HFFc6 (cell line): ENCODE data around the gene RNF207. TPM values are rescaled to one million over a fixed set of nuclear protein-coding genes. Genes with fewer than 3 reads are reported as not detected.
A peak's percentile ranks its signal among the peaks of the same experiment; 100 is the strongest.

Experiments
- DNase-seq: peaks from one replicate; pipeline ENCODE4 v3.0.0-alpha.2; 2018
- H3K27ac Mint-ChIP-seq: 2 replicates; pipeline ENCODE4 v1.8.0; 2020; ENCODE audit warnings: mild to moderate bottlenecking, mixed read lengths
- H3K27me3 Mint-ChIP-seq: 2 replicates; pipeline ENCODE4 v1.8.0; 2021; ENCODE audit warnings: mild to moderate bottlenecking, moderate library complexity, mixed read lengths; ENCODE audit not compliant: insufficient read depth
- H3K36me3 Mint-ChIP-seq: 2 replicates; pipeline ENCODE4 v1.8.0; 2021; ENCODE audit warnings: low read depth, mixed read lengths
- H3K4me1 Mint-ChIP-seq: 2 replicates; pipeline ENCODE4 v1.8.0; 2020; ENCODE audit warnings: low read depth, mixed read lengths
- H3K4me3 Mint-ChIP-seq: 2 replicates; pipeline ENCODE4 v1.8.0; 2020; ENCODE audit warnings: mild to moderate bottlenecking, moderate library complexity, mixed read lengths
- H3K9me3 Mint-ChIP-seq: 2 replicates; pipeline ENCODE4 v1.8.0; 2020; ENCODE audit warnings: mild to moderate bottlenecking, mixed read lengths
- CTCF ChIP-seq: fragments of 200-600 bp; sonication (generic); IDR thresholded peaks from 2 replicates; pipeline ENCODE4 v1.5.0; 2021; ENCODE audit warnings: antibody characterized with exemption, mild to moderate bottlenecking
- total RNA-seq, 6 experiments: library from RNA; stranded (reverse); fragmentation: NEBNext Ultra II Directional; extraction: Animal tissue kit (Norgen Biotek cat#: 25700); gene quantifications; 2 replicates in 1 of 6; 3 replicates in 5 of 6; pipeline ENCODE4 v1.2.3, GENCODE V29; 2021

Gene RNF207
- total RNA-seq, 6 experiments from 2014 or later, result 2.0 to 5.2 (median 2.9) TPM

- no peak overlapping the region for H3K27ac Mint-ChIP-seq
- H3K27me3 Mint-ChIP-seq, result peaks cover 5% of the 10 kb centered on the region
- H3K9me3 Mint-ChIP-seq, result no peaks in the 10 kb centered on the region
- no peaks in the 10 kb centered on the region for H3K36me3 Mint-ChIP-seq
- no peak for DNase-seq
- no peaks in the 10 kb centered on the region; the same call in 1 of the 2 replicates for H3K4me1 Mint-ChIP-seq
- H3K4me3 Mint-ChIP-seq, result peak overlapping the region; percentile 61
- TF ChIP-seq CTCF, result no peak
Observed at GRCh38 chr1:6261615-6261995, 55.7 kb downstream of the RNF207 start.

GRCh38 chr1:6262555-6263420, 56.9 kb downstream of the RNF207 start:
- H3K9me3 Mint-ChIP-seq, result no peaks in the 10 kb centered on the region
- H3K4me3 Mint-ChIP-seq, result no peak overlapping the region
- peaks cover 7% of the 10 kb centered on the region for H3K4me1 Mint-ChIP-seq
- H3K36me3 Mint-ChIP-seq, result no peaks in the 10 kb centered on the region
- no peak for DNase-seq
- H3K27ac Mint-ChIP-seq, result no peak overlapping the region
- no peak for TF ChIP-seq CTCF
- H3K27me3 Mint-ChIP-seq, result peaks cover 2% of the 10 kb centered on the region

- H3K36me3 Mint-ChIP-seq, result no peaks in the 10 kb centered on the region
- no peak overlapping the region for H3K4me3 Mint-ChIP-seq
- peaks cover 2% of the 10 kb centered on the region for H3K27me3 Mint-ChIP-seq
- no peak for DNase-seq
- H3K27ac Mint-ChIP-seq, result no peak overlapping the region
- peaks cover 14% of the 10 kb centered on the region for H3K4me1 Mint-ChIP-seq
- no peak for TF ChIP-seq CTCF
- no peaks in the 10 kb centered on the region for H3K9me3 Mint-ChIP-seq
Observed at GRCh38 chr1:6263716-6264115, 57.8 kb downstream of the RNF207 start.

GRCh38 chr1:6265151-6265550, 59.2 kb downstream of the RNF207 start:
- Mint-ChIP-seq H3K4me1 (peaks cover 14% of the 10 kb centered on the region), H3K27me3 (peaks cover 2% of the 10 kb centered on the region; the same call in 1 of the 2 replicates)

GRCh38 chr1:6266641-6267040, 60.7 kb downstream of the RNF207 start:
- Mint-ChIP-seq H3K9me3 (no peaks in the 10 kb centered on the region), H3K27ac (no peak overlapping the region), H3K27me3 (peaks cover 2% of the 10 kb centered on the region; the same call in 1 of the 2 replicates), H3K4me1 (peaks cover 21% of the 10 kb centered on the region), H3K36me3 (no peaks in the 10 kb centered on the region), H3K4me3 (no peak overlapping the region)
- DNase-seq, result no peak
- no peak for TF ChIP-seq CTCF

More at GRCh38 chr1:6265151-6265550, 59.2 kb downstream of the RNF207 start:
- no peaks in the 10 kb centered on the region for H3K9me3 Mint-ChIP-seq
- DNase-seq, result no peak
- no peak overlapping the region for H3K4me3 Mint-ChIP-seq
- no peak for TF ChIP-seq CTCF
- H3K27ac Mint-ChIP-seq, result no peak overlapping the region
- no peaks in the 10 kb centered on the region for H3K36me3 Mint-ChIP-seq
